Gastroesophageal sphincter (tissue), 3 donors: ENCODE results near the gene ALPI.

ENCODE experiments used
- EP300 ChIP-seq: sonication (generic); formaldehyde crosslinking; IDR thresholded peaks from one replicate; pipeline ENCODE4 v1.6.1; 2017; ENCODE audit warnings: antibody characterized with exemption, mild to moderate bottlenecking
- POLR2A ChIP-seq, 2 donors: fragments of 450-650 bp; IDR thresholded peaks; one replicate each; pipeline ENCODE4 v1.6.1; 2017; ENCODE audit warnings: antibody characterized with exemption in 2 of 2, mild to moderate bottlenecking in 2 of 2, moderate library complexity in 1 of 2
- TF ChIP-seq, protein P1 (sequence below), 4 experiments: fragments of 200-600 bp in 2 of 4; fragments of 450-650 bp in 2 of 4; sonication (generic) in 1 of 4; IDR thresholded peaks; one replicate each; pipeline ENCODE4 v1.5.1; 2017 to 2019; ENCODE audit warnings: antibody characterized with exemption in 4 of 4, mild to moderate bottlenecking in 2 of 4, moderate library complexity in 2 of 4

DNA sequence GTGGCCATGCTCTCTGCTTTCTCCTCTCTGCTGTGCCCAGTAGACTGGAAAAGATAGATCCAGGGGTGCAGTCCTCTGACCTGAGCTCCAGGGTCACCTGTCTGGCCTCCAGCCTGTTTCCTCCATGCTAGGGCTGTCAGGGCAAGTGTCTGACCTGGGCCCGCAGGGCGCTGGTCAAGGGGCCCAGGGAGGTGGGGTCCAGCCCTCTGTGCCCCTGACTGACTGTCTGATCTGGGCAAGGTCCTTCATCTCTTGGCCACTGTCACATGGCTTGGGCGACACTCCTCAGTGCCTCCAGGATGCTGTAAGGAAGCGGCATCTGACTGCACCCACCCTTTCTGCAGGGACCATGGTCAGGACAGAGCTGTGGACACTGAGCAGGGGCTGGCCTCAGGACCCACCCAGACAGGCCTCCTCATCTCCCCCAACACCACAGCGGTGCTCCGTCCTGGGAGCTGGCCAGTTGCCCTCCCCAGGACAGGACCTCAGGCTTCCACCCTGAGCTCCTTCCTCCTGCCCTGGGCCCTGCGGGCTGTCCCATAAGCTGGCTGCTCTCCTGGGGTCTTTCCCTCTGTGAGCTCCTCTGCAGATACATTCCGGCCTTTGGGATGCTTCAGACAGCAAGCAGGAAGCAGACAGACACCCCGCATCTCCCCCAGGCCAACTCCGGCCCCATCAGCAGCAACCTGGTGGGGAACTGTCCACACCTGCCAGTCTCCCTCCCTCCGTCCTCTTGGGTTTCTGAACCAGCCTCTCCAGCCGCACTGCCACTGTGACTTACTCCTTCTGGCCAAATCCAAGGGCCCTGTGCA, 21.2 kb upstream of the ALPI start:
- TF ChIP-seq, protein P1, sequence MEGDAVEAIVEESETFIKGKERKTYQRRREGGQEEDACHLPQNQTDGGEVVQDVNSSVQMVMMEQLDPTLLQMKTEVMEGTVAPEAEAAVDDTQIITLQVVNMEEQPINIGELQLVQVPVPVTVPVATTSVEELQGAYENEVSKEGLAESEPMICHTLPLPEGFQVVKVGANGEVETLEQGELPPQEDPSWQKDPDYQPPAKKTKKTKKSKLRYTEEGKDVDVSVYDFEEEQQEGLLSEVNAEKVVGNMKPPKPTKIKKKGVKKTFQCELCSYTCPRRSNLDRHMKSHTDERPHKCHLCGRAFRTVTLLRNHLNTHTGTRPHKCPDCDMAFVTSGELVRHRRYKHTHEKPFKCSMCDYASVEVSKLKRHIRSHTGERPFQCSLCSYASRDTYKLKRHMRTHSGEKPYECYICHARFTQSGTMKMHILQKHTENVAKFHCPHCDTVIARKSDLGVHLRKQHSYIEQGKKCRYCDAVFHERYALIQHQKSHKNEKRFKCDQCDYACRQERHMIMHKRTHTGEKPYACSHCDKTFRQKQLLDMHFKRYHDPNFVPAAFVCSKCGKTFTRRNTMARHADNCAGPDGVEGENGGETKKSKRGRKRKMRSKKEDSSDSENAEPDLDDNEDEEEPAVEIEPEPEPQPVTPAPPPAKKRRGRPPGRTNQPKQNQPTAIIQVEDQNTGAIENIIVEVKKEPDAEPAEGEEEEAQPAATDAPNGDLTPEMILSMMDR (IDR thresholded peaks at IDR 0.05): no peak
- TF ChIP-seq POLR2A (IDR thresholded peaks at IDR 0.05) (no peak), EP300 (no peak)
